ENCODE data around the gene HORMAD2.
A peak's percentile ranks its signal among the peaks of the same experiment; 100 is the strongest.

Gene HORMAD2, protein sequence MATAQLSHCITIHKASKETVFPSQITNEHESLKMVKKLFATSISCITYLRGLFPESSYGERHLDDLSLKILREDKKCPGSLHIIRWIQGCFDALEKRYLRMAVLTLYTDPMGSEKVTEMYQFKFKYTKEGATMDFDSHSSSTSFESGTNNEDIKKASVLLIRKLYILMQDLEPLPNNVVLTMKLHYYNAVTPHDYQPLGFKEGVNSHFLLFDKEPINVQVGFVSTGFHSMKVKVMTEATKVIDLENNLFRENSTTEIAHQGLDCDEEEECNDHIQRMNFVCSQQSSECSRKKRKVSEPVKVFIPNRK

DNA sequence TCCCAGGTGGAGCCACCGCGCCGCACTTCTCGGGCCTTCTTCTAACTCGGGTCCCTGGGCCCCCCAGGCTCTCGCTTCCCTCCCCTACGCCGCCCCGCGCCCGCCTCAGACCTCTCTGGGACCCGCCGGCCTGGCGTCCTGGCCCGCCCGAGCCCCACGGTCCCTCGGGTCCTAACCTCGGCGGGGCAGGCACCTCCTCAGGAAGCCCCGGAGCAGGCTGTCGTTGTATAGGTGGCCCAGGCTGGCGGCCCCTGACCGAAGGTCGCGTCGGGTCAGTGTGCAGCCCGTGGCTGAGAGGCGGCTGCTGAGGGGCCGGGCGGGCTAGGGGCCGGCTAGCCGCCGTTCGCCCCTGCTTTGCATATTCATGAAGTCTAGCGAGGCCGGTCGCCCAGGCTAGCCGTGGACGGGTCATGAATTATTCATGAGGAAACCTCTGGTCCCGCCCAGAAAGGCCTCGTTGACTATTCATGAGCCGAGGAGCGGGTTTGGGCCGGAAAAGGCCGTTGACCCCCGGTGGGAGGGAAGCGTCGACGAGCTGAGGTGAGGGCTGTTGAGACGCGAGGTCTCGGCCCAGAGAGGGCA is at the start of gene HORMAD2:
HORMAD2 (plus strand) TSS at position 513 of the 582 bp plus-strand sequence. CDS start 13,489 bp downstream, outside the sequence.
- DNase-seq = no peak

DNA sequence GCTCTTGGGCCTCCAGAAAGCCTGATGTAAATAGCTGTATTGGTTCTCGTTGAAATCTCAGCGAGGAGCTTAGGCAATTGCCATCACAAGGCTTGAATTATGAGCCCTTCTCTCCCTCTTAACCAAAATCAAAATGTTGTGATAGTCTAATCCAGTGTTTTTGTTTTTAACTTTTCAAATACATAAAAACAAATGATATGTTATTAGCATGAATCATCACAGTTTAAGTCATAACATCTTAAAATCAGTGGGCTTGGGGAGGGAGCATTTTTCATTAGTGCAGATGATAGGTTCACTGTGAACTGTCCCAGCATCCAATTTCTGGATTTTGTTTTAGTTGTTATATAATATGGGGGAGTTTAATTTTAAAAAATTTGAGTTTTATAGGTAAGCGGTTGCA is 48.9 kb upstream of the HORMAD2 start:
- DNase-seq = no peak

DNA sequence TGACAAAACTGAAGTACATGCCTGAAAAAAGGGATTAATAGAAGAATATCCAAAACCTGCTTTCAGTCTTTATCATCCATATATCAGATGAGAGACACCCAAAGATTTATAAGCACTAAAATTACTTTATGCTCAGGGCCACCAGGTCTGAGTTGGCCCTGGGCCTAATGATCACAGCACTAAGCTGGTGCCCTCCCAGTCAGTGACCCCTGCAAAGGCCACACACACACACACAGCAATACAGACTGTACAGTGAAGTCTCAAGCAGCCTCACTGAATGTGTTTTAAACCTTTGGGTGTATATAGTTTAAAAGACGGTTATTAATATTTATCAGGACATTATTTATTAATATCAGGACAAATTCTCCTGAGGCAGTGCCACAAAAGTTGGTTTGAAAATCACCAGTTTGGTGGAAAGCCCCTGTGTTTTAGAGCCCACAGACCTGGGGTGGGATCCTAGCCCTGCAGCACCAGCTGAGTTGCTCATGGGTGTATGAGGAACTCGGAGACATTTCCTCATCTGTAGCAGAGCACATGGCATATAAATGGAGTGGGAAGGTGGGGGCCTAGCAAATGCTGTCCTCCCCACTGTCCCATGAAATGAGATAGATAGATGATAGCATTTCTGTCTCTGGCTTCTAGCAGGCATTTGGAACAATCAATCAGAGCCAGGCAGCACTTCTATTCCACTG is 48.4 kb upstream of the HORMAD2 start:
- DNase-seq = no peak

DNA sequence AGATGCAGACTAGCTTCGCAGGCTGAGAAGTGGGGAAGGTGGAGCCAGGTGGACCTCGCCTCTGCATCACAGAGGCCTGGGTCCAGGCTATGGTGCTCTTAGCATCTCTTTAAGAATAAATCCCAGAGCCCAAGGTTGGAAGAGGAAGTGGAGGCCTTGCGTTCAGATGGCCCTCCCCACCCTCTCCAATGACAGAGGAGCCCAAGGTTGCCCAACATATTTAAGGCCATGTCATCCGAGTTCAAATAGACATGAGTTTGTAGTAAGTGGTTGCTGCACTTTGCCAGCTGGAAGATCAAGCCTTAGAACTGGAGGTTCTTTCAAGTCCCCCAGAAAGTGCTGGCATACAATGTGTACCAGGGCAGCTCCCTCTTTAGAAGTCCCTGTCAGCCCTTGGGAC is 47.1 kb upstream of the HORMAD2 start:
- DNase-seq = no peak

DNA sequence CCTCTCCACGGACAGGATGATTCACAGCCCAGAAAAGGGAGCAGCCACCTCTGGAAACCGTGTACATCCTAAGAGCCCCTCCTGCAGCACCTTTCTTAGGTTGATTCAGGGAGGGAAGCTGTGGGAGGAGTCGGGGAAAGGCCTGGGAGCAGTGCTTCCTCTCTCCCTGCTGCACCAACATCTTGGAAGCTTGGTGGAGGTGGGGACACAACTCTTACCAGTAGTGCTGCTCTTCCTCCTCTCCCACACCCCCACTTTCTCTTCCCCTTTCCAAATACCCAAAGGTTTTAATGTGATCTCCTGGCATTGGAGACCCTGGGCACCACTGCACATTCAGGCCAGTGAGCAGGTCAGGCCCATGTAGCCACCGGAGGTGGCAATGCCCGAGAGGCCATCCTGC is 46.4 kb upstream of the HORMAD2 start:
- no peak for DNase-seq

DNA sequence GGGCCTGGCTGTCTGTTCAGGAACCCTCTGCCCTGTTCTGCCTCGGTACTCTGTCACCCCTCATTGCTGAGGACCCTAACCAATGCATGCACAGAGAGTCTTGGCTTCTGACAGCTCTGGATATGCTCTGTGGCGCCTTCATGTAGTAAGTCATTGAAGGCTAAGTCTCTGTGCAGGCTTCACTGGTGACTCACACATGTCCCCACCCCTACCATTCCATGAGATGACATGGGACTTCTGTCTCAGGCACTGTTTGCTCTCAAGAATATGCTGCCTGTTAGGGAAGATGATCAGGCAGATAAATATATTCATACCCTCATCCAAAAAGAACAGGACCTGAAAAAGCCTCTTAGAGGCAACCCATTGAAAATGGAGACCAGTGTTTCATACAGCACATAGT is 43.6 kb upstream of the HORMAD2 start:
- no peak for DNase-seq

DNA sequence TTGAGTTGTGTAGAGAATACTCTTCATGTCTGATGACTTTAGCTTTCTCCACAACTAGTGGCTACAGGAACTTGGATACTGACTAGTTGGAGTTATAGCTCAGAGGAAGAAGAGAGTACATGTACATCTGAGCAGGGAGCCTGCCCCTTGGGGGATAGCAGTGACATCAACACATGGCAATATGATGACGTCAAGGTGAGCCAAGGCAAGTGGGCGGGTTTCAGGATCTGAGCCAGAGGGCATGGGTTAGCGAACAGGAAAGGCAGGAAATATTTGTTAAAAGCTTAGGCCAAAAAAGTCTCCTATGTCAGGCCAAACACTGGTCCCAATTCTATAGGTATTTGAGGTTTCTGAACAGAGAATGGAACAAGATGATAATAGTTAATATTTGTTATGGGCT is 42.0 kb upstream of the HORMAD2 start:
- no peak for DNase-seq

DNA sequence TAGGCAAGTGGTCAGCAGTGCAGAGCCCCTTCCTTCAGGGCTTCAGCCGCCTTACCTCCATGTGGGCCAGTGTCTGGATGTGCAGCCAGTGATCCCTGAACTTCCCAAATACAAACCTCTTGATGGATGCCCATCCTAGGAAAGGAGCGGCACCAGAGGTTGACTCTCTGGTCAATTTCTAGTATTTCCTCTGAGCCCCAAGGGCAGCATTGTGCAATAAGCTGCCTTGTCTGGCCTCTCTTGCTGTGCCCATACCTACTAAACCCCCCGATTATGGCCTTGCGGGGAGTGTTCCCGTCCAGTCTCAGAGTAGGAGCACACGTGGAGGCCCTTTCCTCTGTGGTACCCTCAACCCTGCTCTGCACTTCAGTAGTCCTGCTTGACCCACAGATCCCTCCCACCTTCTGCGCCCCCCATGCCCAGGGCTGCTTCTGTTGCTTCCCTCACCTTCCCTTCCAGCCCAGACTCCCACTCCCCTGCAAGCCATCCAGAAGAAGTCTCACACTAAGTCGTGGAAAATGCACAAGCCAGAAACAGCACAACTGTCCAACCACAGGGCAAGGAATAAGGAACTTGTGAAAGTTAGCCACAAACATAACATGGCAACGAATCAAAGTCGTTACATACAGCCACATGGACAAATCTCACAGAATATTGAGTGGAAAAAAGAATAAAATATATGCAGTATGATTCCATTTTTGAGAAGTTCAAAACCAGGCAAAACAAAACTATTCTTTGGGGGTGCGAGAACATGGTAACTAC is 39.6 kb upstream of the HORMAD2 start:
- no peak for DNase-seq

DNA sequence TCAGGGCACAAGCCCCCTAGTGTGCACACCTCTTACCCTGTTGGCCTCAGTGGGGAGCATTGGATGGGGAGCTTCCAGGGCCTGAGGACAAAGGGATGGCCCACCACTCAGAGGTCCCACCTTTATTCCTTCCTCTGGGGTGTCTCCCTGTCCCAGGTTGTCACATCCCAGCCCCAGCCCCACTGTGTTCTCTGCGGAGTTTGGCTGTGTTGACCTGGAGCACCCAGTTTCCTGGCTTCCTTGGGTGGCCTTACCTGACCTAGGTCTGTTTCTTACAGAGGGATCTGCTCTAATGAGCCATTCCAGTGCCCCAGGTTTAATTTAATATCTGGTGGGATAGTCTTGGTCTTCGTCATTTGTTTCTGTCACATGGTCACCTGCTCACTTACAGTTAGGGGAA is 38.8 kb upstream of the HORMAD2 start:
- no peak for DNase-seq

DNA sequence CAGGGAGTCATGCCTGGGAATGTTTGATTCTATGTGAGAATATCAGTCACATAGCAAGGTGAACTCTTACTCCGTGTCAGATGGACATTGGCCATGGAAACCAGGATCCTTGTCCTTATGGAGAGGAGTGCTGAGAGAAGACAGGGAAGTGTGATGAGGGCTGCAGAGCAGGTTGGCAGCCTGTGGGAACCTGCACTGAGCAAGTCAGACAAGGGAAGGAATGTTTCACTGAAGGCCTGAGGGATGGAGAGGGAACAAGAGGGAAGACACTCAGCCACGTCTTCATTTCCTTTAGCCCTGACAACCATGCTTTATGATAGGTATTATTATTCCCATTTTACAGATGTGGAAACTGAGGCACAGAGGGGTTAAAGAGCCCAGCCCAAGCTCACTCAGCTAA is 38.4 kb upstream of the HORMAD2 start:
- no peak for DNase-seq

DNA sequence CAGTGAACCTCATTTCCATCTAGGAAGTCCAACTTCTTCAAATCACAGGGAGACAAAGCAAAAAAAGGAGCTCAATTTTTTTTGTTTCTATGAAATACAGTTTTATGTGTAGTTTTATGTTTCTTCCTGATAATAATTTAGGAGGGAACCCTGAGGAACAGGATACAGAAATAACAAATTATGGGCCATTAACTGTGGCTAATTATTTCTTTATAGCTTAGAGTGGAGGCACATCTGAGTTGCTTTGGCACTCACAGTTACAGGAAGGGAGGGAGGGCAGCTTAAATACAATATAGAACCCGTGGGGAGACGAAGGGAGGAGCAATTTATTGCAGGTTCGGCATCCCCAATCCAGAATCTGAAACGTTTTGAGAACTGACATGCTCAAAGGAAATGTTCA is 37.1 kb upstream of the HORMAD2 start:
- DNase-seq = no peak

DNA sequence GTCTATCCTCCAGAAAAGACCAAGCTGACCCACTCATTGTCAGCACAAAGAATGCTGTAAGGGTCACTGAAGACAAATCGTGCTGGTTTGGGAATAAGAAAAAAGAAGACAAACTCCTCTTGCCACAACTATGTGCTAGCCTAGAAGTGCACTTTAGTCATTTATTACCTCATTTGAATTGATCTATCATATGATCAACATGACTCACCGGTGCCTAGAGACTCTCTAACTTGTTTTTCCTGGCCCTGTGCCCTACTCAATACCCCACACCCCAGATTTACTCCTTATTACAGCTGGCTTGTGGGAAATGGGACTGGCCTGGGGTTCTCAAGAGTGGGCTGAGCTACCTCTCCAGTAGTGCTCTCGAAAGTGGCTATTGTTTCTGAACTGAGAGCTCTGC is 35.9 kb upstream of the HORMAD2 start:
- peak; percentile 35 for DNase-seq

DNA sequence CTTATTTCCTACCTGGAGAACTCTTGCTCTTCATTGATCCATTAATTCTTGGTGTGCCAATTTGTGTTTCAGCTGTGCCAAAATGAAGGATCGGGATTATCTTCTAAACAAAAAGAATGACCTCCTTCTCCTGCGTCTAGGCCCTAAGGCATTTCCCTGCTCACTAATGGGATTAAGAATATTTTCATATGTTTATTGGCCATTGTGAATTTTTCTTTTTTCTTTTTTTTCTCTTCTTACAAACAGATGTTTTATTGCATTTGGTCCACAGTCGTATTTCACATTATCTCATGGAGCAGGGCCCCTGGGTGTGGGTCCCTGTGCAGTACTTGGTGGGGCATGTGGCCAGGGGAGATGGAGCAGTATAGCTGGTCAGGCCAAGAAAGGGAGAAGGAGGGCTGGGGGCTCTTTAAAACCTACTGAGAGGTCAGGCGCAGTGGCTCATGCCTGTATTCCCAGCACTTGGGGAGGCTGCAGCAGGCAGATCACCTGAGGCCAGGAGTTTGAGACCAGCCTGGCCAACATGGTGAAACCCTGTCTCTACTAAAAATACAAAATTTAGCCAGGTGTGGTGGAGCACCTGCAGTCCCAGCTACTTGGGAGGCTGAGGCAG is 35.3 kb upstream of the HORMAD2 start:
- DNase-seq = no peak

DNA sequence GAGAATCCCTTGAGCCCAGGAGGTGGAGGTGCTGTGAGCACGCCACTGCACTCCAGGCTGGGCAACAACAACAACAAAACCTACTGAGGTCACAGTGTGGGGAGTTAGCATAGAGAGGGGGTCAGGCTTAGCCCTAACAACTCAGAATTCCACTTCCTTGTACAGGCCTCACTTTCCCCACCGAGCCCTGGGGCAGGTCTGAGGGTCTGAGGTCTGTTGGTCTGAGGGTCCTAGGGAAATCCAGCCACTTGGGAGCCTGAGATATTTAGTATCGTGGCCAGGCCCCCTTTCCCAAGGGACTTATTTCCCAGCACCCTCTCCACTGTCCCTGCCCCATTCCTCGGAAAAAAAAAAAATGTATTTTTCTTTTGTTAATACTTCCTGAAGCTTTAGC is 34.8 kb upstream of the HORMAD2 start:
- no peak for DNase-seq

DNA sequence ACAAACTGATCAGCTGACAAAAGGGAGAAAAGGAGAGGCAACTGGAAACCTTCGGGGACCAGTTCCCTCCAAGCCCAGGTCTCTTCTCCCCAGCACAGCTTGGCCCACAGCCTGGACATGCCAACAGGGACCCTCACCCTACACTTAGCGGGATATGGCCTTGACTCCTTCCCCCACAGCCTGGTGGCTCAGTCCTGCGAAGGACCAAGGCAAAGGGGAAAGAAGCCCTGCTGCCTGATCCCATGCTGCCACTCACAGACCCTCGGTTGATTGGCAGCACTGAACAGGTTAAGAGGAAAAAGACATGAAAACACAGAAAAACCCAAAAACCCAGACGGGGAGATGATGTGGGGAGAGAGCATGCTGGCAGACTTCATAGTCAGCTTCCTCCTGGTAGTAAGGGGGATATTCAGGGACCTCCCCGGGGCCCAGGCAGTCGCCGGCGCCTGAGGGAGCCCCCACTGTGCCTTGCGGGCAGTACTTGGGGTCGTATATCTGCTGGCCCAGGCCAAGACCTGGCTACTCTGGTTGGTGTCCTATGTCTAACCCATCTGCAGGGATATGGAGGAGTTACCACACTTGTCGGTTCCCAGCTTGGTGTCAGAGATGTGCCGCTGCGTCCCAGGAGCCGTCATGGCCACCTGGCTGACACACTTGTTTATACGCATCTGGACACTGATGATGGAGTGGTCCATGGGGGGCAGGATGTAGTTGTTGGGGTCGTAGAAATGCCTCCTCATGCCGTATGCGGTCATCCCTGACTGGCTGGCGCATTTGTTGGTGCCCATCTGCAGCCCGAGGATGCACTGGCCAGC is 34.2 kb upstream of the HORMAD2 start:
- DNase-seq = no peak

DNA sequence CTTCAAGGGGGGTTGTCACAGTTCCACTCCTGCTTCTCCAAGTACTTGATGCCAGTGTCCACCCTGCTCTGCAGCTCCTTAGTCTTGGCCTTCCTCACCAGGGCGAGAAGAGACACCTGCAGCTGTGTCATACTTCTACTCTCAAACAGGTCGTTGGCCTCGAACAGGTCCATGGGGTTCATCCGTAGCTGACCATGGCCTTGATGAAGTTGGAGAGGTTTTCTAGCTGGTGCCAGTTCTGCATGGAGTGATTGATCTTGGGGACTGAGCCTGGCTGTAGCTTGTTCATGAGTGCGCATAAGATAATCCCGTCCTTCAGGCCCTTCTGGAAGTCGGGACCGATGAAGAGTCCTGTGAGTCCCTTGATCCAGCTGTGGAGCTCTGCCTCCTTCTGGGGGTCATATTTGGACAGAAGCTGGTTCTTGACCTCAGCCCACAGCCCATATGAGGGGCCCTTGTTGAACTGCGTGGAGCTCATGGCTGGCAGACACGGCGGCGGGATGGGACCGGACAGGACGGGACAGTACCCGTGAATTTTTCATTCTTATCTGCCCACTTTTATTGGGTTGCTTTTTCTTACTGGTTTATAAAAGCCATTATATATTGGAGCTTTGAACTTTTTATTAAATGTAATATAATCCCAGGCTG is 33.4 kb upstream of the HORMAD2 start:
- DNase-seq = no peak

DNA sequence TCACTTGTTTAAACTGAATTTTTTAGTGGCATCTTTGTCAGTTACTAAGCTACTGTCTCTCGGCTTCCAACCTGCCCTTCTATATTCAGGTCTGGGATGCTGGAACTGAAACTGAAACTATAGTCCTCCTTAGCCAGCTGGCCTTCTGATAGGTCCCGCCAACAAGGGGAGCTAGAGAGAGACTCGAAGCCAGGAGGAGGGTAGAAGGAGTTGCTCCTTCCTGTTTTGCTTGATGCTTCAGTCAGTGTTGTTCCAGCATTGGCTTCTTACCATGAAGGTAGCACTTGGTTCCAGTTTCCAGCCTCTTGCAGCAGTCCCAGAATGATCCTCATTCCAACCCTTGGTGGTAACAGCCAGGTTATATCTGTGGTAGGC is 32.9 kb upstream of the HORMAD2 start:
- no peak for DNase-seq

DNA sequence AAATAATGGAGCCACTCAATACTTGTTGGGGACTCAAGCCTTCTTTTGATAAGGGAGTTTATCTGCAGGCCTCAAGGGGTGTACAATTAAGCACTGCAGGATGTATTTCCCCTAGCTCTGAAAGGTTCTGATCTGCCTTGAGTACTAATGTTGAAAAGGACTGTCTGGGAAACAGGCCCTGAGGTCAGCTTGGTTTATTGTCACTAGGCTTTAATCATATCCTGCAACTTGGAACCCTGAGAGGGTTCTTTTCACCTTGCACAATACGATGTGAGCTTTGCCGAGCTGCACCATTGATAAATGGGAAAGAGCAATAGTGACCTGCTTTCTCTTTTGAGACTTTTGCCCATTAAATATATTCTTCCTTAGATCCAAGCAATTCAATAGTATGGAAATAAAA is 31.6 kb upstream of the HORMAD2 start:
- no peak for DNase-seq

DNA sequence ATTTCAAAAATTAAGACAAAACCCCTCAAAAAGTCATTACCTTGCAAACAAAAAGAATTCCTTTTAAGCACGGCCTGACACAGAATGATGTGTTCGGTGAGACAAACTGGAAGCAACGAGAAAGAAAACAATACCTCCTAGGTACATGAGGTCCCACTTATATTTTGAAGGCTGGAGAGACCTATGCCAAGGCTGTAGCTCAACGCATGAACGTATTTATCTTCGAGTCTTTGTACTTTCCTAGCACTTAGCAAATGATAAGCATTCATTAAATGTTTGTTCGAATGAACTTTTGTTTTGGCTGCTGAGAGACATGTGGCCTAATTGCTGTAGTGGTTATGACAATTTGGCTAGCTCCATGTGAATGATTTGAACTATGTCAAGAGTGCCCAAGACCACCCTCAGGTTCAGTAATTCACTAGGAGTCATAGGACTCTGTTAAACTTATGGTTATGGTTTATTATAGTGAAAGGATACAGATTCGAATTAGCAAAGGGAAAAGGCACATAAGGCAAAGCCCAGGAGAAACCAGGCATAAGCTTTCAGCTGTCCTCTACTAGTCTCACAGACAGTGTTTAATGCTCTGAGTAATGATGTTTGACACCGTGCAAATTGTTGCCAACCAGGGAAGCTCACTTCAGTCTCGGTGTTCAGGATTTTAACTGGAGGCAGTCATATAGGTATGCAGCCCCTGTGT is 26.0 kb upstream of the HORMAD2 start:
- DNase-seq = no peak

DNA sequence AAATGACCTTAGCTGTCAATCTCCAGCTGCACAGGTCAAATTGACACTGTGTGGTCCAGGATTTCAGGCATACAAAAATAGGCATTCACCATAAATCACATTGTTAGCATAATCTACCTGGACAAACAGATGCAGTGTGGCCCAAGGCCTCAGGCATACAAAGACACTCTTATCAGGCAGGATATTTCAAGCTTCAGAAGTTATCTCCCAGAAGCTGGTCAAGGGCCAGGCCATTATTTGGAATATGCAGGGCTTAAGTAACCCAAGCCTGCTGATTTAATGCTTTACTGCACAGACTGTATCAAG is 25.5 kb upstream of the HORMAD2 start:
- DNase-seq = no peak

DNA sequence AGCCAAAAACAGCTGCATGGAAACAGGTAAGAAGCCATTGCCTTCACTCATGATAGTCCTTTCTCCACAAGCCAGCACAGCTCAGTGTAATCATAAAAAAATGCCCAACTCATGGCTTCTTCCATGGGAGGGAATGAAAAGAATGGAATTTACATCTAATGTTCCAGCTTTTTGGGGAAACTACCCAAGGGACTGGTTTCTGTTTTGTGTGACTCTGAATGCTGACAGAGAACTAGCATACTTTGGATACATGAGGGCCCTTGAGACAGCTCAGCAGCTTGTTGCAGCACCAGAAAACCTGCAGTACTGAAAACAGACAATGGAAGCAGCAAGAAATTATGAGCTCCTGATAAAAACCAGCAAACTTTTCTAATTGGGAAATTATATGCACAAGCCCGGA is 24.2 kb upstream of the HORMAD2 start:
- no peak for DNase-seq

Data from NCI-H1436 (cell line).